Neural crest cell (in vitro differentiated cells): ENCODE measurements around the gene CRK. TPM values are rescaled to one million over a fixed set of nuclear protein-coding genes. Genes with fewer than 3 reads are reported as not detected.

Experiments used
- DNase-seq: peaks from one replicate; pipeline ENCODE4 v3.0.0; 2021; ENCODE audit warnings: low read depth, mixed read lengths, low spot score
- H3K27ac Mint-ChIP-seq: one replicate; pipeline ENCODE4 v1.8.0; 2021; ENCODE audit warnings: mild to moderate bottlenecking, mixed read lengths; ENCODE audit not compliant: unreplicated experiment
- H3K27me3 Mint-ChIP-seq: 2 replicates; pipeline ENCODE4 v1.8.0; 2021; ENCODE audit warnings: low read depth, mild to moderate bottlenecking, mixed read lengths
- H3K36me3 Mint-ChIP-seq: 2 replicates; pipeline ENCODE4 v1.8.0; 2021; ENCODE audit warnings: low read depth, mild to moderate bottlenecking, mixed read lengths
- H3K4me1 Mint-ChIP-seq: 2 replicates; pipeline ENCODE4 v1.8.0; 2021; ENCODE audit warnings: mixed read lengths
- H3K4me3 Mint-ChIP-seq: one replicate; pipeline ENCODE4 v1.8.0; 2021; ENCODE audit warnings: mild to moderate bottlenecking, mixed read lengths
- H3K9me3 Mint-ChIP-seq: 2 replicates; pipeline ENCODE4 v1.8.0; 2021; ENCODE audit warnings: mixed read lengths
- total RNA-seq: library from RNA; stranded (reverse); gene quantifications from 2 replicates; pipeline ENCODE4 v1.2.1, GENCODE V29; 2021
- TF ChIP-seq, protein P1 (sequence below): fragments of 200-600 bp; sonication (generic); conservative IDR thresholded peaks from 2 replicates; pipeline ENCODE4 v1.5.0; 2021; ENCODE audit warnings: antibody characterized with exemption, mild to moderate bottlenecking

Gene CRK
- total RNA-seq, 1 donor from 2014 or later = 58.5 TPM

DNA sequence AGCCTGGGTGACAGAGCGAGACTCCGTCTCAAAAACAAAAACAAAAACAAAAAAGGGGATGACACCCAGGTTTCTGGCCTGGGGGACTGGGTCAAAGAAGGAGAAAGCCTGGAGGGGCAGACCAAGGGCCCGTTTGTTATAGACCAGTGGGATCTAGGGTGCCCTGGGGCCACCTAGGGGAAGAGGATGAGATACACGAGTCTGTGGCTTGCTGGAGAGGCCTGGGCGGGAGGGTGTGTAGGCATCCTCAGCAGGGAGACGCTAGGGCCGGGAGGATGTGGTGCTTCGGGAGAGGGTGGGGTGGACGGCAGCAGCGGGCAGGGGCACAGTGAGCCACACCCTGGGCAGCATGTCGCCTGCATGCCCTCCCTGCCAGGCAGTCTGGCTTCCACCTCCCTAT, 17.1 kb upstream of the CRK start:
- TF ChIP-seq, protein P1, sequence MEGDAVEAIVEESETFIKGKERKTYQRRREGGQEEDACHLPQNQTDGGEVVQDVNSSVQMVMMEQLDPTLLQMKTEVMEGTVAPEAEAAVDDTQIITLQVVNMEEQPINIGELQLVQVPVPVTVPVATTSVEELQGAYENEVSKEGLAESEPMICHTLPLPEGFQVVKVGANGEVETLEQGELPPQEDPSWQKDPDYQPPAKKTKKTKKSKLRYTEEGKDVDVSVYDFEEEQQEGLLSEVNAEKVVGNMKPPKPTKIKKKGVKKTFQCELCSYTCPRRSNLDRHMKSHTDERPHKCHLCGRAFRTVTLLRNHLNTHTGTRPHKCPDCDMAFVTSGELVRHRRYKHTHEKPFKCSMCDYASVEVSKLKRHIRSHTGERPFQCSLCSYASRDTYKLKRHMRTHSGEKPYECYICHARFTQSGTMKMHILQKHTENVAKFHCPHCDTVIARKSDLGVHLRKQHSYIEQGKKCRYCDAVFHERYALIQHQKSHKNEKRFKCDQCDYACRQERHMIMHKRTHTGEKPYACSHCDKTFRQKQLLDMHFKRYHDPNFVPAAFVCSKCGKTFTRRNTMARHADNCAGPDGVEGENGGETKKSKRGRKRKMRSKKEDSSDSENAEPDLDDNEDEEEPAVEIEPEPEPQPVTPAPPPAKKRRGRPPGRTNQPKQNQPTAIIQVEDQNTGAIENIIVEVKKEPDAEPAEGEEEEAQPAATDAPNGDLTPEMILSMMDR = no peak
- H3K4me1 Mint-ChIP-seq = peaks cover 14% of the 10 kb centered on the region
- no peak for DNase-seq
- no peaks in the 10 kb centered on the region for H3K27me3 Mint-ChIP-seq
- H3K9me3 Mint-ChIP-seq = no peaks in the 10 kb centered on the region
- peaks cover 12% of the 10 kb centered on the region for H3K36me3 Mint-ChIP-seq
- no peak overlapping the region for H3K4me3 Mint-ChIP-seq
- H3K27ac Mint-ChIP-seq = no peak overlapping the region

DNA sequence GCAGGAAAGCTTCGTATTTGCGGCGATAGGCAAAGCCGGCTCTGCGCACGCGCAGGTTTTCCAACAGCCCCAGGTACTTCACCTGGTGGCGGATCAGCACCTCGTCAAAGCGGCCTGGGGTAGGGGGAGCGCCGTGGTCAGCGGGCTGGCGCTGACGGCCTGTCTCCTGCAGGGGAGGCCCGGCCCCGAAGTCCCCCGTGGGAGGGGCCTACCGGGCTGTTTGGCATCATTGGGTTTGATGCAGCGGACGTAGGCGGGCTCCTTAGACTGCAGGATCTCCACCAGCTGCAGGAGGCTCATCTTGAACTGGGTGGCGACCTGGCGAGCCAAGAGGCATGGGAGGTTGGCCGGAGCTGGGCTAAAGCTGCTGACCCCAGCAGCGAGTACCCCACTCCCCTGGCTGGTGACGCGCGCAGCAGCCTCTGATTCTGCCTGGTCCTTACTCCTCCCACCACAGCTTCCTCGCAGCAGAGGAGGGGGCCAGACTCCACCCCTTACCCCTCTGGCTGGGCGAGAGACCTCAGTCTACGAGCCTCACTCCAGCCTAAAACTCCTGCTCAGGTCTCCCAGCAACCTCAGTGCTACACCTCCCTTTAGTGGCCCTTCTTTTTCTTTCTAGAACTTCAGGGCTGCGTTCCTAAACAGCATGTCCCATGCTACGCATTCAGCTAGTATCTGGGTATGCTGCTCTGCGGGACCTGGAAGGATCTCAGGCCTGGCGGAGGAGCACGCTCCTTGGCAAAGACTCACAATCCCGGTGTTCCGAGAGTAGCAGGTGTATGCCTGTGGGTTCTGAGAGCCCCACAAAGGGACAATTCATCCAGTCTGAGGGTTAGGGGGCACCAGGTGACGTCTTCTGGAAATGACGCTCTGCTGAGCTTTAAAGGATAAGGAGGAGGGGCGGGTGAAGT, 16.1 kb upstream of the CRK start:
- H3K36me3 Mint-ChIP-seq = peaks cover 12% of the 10 kb centered on the region

DNA sequence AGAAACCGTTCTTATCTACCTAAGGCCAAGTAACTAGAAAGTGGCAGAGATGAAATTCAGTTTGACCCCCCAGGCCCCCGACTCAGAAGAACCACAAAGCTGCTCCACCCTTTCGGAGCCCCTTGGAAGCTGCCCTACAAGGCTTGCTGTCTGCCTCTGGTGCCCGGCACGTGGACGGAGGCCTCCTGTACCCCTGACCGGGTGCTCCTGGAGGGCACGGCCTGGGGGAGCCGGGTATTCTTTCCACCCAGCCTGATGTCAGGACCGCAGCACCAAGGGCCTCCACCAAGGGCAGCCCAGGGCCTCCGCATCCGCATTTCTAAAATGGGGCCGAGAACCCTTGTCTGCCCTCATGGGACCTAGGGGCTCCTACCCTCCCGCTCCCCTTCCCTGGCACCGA, 15.5 kb upstream of the CRK start:
- Mint-ChIP-seq H3K4me3 (no peak overlapping the region), H3K27ac (no peak overlapping the region), H3K4me1 (peaks cover 19% of the 10 kb centered on the region), H3K36me3 (peaks cover 12% of the 10 kb centered on the region), H3K27me3 (no peaks in the 10 kb centered on the region), H3K9me3 (no peaks in the 10 kb centered on the region)
- TF ChIP-seq, protein P1 = no peak
- DNase-seq = no peak

More for the DNA sequence above, 16.1 kb upstream of the CRK start:
- H3K4me1 Mint-ChIP-seq = peaks cover 19% of the 10 kb centered on the region
- no peaks in the 10 kb centered on the region for H3K27me3 Mint-ChIP-seq
- no peak overlapping the region for H3K27ac Mint-ChIP-seq
- TF ChIP-seq, protein P1 = no peak
- no peak for DNase-seq
- H3K4me3 Mint-ChIP-seq = no peak overlapping the region
- H3K9me3 Mint-ChIP-seq = no peaks in the 10 kb centered on the region

DNA sequence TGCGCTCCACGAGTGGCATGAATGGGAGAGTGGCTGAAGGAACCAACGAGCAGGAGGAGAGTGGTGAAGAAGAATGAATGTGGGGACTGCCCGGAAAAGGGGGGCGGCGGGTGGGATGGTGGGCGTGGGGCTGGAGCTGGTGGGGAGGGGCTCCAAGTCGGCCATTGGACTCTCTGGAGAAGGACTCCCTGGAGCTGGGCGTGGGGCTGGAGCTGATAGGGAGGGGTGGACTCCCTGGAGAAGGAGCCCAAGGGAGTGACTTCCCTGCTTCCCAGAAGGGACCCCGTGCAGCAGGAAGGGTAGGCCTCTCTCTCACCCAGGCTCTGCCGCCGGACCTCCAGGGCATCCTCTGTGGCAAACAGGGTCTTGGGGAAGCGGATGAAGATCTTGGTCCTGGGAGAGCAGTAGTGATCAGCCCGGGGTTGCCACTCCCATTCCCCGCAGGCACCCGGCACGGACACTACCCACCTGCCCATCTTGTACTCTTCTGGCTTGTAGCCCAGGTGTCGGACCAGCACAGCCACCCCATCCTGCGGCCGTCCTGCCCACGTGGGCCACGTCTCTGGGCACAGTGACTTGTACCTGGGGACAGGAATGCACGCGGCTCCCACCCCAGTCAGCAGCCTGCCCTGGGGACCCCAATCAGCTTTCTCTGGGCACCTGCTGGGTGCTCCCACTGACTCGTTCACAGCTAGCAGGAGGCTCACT, 14.9 kb upstream of the CRK start:
- H3K36me3 Mint-ChIP-seq = peaks cover 12% of the 10 kb centered on the region
- no peaks in the 10 kb centered on the region for H3K9me3 Mint-ChIP-seq
- no peak overlapping the region for H3K4me3 Mint-ChIP-seq
- DNase-seq = no peak
- H3K4me1 Mint-ChIP-seq = peaks cover 19% of the 10 kb centered on the region
- no peaks in the 10 kb centered on the region for H3K27me3 Mint-ChIP-seq
- TF ChIP-seq, protein P1 = no peak
- H3K27ac Mint-ChIP-seq = no peak overlapping the region

DNA sequence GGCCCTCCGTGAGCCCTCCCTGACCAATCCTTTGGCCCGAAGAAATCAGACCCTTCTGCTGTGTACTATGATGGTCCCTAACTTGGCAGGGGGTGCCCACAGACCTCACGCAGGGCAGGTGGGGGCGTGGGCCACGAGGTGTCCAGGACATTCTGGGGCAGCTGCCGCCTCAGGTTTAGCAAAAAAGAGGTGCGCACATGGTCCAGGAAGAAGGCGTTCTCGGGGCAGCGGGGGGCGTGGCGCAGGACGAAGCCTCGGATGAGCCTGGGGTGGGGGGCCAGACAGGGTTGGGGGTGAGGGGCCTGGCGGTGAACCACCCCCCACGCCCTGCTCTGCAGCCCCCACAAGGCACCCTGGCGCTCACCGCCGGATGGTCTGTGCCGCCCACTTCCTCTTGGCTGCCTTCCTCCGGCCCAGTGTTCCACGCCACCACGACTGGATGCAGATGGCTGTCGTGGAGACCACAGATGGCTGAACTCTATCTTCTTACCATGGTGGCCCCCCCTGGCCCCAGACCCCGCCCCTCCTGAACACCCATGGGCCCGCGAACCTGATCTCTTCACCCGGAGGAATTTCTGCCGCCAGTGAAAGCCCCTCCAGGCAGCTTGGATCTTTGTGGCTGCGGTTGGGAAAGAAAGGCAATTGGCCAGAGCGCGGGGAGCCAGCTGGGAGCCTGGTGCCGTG, 14.2 kb upstream of the CRK start:
- DNase-seq = no peak
- TF ChIP-seq, protein P1 = no peak
- Mint-ChIP-seq H3K4me3 (no peak overlapping the region), H3K36me3 (peaks cover 12% of the 10 kb centered on the region), H3K27ac (no peak overlapping the region), H3K4me1 (peaks cover 19% of the 10 kb centered on the region), H3K27me3 (no peaks in the 10 kb centered on the region), H3K9me3 (no peaks in the 10 kb centered on the region)
